Measurements from ENCODE around the gene ATIC. TPM values are rescaled to one million over a fixed set of nuclear protein-coding genes. Genes with fewer than 3 reads are reported as not detected.

ATIC gene
- total and polyA plus RNA-seq, 4 donors = 44.3 to 180 (median 75.9) TPM

DNA sequence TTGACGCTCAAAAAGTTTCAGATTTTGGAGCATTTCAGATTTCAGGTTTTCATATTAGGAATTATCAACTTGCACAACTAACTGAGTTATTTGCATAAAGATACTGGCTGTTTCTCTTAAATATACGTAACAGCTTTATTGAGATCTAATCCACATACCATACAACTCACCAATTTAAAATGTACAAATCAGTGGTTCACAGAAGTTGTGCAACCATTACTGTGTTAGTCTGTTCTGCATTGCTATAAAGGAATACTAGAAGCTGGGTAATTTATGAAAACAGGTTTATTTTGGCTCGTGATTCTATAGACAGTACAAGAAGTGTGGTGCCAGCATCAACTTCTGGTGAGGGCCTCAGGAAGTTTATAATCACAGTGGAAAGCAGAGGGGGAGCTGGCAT, 8.2 kb downstream of the ATIC start:
- peaks cover 8 to 24% (median 19%) of the 10 kb centered on the region in 4 donors for H3K36me3 ChIP-seq (ENCODE audit: control insufficient read depth in 4 of 4, insufficient read depth in 4 of 4, low read length in 4 of 4)
- 86 to 92% methylated on average over 3 of the region's 3 CpGs for WGBS, 2 donors
- H3K4me1 ChIP-seq (ENCODE audit: control insufficient read depth in 5 of 5, insufficient read depth in 5 of 5, low read length in 5 of 5) = no peaks in the 10 kb centered on the region
- DNase-seq = no peak
- no peaks in the 10 kb centered on the region for H3K9me3 ChIP-seq (ENCODE audit: control insufficient read depth in 4 of 4, insufficient read depth in 3 of 4, low read length in 3 of 4)
- H3K9ac ChIP-seq (ENCODE audit: insufficient read depth in 1 of 2, low read length in 2 of 2) = no peak overlapping the region
- H3K4me3 ChIP-seq = no peak overlapping the region
- TF ChIP-seq, protein P1, sequence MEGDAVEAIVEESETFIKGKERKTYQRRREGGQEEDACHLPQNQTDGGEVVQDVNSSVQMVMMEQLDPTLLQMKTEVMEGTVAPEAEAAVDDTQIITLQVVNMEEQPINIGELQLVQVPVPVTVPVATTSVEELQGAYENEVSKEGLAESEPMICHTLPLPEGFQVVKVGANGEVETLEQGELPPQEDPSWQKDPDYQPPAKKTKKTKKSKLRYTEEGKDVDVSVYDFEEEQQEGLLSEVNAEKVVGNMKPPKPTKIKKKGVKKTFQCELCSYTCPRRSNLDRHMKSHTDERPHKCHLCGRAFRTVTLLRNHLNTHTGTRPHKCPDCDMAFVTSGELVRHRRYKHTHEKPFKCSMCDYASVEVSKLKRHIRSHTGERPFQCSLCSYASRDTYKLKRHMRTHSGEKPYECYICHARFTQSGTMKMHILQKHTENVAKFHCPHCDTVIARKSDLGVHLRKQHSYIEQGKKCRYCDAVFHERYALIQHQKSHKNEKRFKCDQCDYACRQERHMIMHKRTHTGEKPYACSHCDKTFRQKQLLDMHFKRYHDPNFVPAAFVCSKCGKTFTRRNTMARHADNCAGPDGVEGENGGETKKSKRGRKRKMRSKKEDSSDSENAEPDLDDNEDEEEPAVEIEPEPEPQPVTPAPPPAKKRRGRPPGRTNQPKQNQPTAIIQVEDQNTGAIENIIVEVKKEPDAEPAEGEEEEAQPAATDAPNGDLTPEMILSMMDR (IDR thresholded peaks at IDR 0.05; ENCODE audit: control extremely low read depth, extremely low read depth) = no peak
- no peak overlapping the region for H3K27ac ChIP-seq (ENCODE audit: low read depth in 1 of 2, low read length in 1 of 2)
- ATAC-seq (ENCODE audit: insufficient read depth, low FRiP score) = no peak
- no peaks in the 10 kb centered on the region for H3K27me3 ChIP-seq (ENCODE audit: control insufficient read depth in 3 of 3, insufficient read depth in 3 of 3, low read length in 2 of 3)

DNA sequence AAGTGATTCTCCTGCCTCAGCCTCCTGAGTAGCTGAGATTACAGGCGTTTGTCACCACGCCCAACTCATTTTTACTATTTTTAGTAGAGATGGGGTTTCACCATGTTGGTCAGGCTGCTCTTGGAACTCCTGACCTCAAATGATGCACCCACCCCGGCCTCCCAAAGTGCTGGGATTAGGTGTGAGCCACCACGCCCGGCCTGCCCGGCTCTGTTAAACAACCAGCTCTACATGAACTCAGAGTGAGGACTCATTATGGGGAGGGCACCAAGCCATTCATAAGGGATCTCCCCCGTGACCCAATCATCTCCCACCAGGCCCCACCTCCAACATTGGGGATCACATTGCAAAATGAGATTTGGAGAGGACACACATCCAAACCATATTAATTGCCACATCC, 8.8 kb downstream of the ATIC start:
- Histone ChIP-seq H3K36me3 (ENCODE audit: control insufficient read depth in 4 of 4, insufficient read depth in 4 of 4, low read length in 4 of 4) (peaks cover 7 to 24% (median 20%) of the 10 kb centered on the region in 4 donors), H3K9ac (ENCODE audit: insufficient read depth in 1 of 2, low read length in 2 of 2) (no peak overlapping the region), H3K27ac (ENCODE audit: low read depth in 1 of 2, low read length in 1 of 2) (no peak overlapping the region), H3K4me3 (no peak overlapping the region), H3K27me3 (ENCODE audit: control insufficient read depth in 3 of 3, insufficient read depth in 3 of 3, low read length in 2 of 3) (no peaks in the 10 kb centered on the region), H3K9me3 (ENCODE audit: control insufficient read depth in 4 of 4, insufficient read depth in 3 of 4, low read length in 3 of 4) (no peaks in the 10 kb centered on the region), H3K4me1 (ENCODE audit: control insufficient read depth in 5 of 5, insufficient read depth in 5 of 5, low read length in 5 of 5) (no peaks in the 10 kb centered on the region)
- 91 to 96% methylated on average over 7 of the region's 7 CpGs for WGBS, 2 donors
- TF ChIP-seq, protein P1 (IDR thresholded peaks at IDR 0.05; ENCODE audit: control extremely low read depth, extremely low read depth) = no peak
- no peak for ATAC-seq (ENCODE audit: insufficient read depth, low FRiP score)
- no peak for DNase-seq

GRCh38 chr2:215324811-215325210, 13.0 kb downstream of the ATIC start:
- Histone ChIP-seq H3K36me3 (ENCODE audit: control insufficient read depth in 4 of 4, insufficient read depth in 4 of 4, low read length in 4 of 4) (peaks cover 21 to 26% (median 26%) of the 10 kb centered on the region in 4 donors), H3K4me3 (no peak overlapping the region), H3K4me1 (ENCODE audit: control insufficient read depth in 5 of 5, insufficient read depth in 5 of 5, low read length in 5 of 5) (no peaks in the 10 kb centered on the region), H3K9me3 (ENCODE audit: control insufficient read depth in 4 of 4, insufficient read depth in 3 of 4, low read length in 3 of 4) (no peaks in the 10 kb centered on the region), H3K27me3 (ENCODE audit: control insufficient read depth in 3 of 3, insufficient read depth in 3 of 3, low read length in 2 of 3) (no peaks in the 10 kb centered on the region), H3K9ac (ENCODE audit: insufficient read depth in 1 of 2, low read length in 2 of 2) (no peak overlapping the region), H3K27ac (ENCODE audit: low read depth in 1 of 2, low read length in 1 of 2) (no peak overlapping the region)
- TF ChIP-seq, protein P1 (IDR thresholded peaks at IDR 0.05; ENCODE audit: control extremely low read depth, extremely low read depth) = no peak
- no peak for ATAC-seq (ENCODE audit: insufficient read depth, low FRiP score)
- 79 to 83% methylated on average over 6 of the region's 6 CpGs for WGBS, 2 donors
- no peak for DNase-seq

GRCh38 chr2:215328066-215328465, 16.2 kb downstream of the ATIC start:
- no peaks in the 10 kb centered on the region for H3K4me1 ChIP-seq (ENCODE audit: control insufficient read depth in 5 of 5, insufficient read depth in 5 of 5, low read length in 5 of 5)
- H3K36me3 ChIP-seq (ENCODE audit: control insufficient read depth in 4 of 4, insufficient read depth in 4 of 4, low read length in 4 of 4) = peaks cover 12 to 22% (median 20%) of the 10 kb centered on the region in 4 donors
- no peaks in the 10 kb centered on the region for H3K9me3 ChIP-seq (ENCODE audit: control insufficient read depth in 4 of 4, insufficient read depth in 3 of 4, low read length in 3 of 4)
- H3K27me3 ChIP-seq (ENCODE audit: control insufficient read depth in 3 of 3, insufficient read depth in 3 of 3, low read length in 2 of 3) = no peaks in the 10 kb centered on the region
- no peak overlapping the region for H3K27ac ChIP-seq (ENCODE audit: low read depth in 1 of 2, low read length in 1 of 2)
- no peak for DNase-seq
- H3K9ac ChIP-seq (ENCODE audit: insufficient read depth in 1 of 2, low read length in 2 of 2) = no peak overlapping the region
- no peak for ATAC-seq (ENCODE audit: insufficient read depth, low FRiP score)
- WGBS, 2 donors = 95 to 96% methylated on average over 5 of the region's 5 CpGs
- no peak overlapping the region for H3K4me3 ChIP-seq
- TF ChIP-seq, protein P1 (IDR thresholded peaks at IDR 0.05; ENCODE audit: control extremely low read depth, extremely low read depth) = no peak
